ENCODE results near the gene DONSON. TPM values are rescaled to one million over a fixed set of nuclear protein-coding genes. Genes with fewer than 3 reads are reported as not detected.

Gene DONSON
- total RNA-seq, 2 experiments from 2014 or later = 36.8 to 41.5 TPM

DNA sequence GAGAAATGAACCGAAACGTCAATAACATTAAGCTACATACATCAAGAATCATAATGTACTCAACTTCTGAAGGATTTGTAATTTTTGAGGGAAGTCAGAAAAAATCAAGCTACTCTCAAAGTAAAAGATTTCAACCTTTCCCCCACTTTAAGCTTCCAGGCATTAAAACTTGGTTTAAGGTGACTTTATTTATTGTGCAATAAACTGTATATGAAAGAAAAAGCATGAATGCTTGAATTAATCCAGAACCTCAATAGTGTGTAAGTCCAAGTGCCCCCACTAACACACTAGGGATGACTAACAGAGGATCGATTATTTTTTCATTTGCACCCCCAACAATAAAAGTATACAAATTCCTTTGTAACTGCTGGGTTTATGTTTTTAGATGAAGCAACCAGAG, 57.5 kb downstream of the DONSON start:
- ChIA-PET POLR2A (interaction anchor here (0.7 to 1.1 kb wide), 2 partner anchors 18 to 25 kb away, joined by 3 to 4 read pairs; no protein-coding TSS in a partner anchor), CTCF (interaction anchor here (0.7 to 1.0 kb wide), 2 partner anchors 13 to 24 kb away, joined by 3 to 4 read pairs; no protein-coding TSS in a partner anchor)
- H3K36me3 Mint-ChIP-seq (ENCODE audit: low read depth) = peaks cover 67% of the 10 kb centered on the region
- ATAC-seq (no peak), DNase-seq (no peak)
- no peaks in the 10 kb centered on the region for H3K27me3 Mint-ChIP-seq
- no peak overlapping the region for H3K27ac Mint-ChIP-seq
- peaks cover 2% of the 10 kb centered on the region for H3K4me1 Mint-ChIP-seq (ENCODE audit: low read depth)
- no peaks in the 10 kb centered on the region for H3K9me3 Mint-ChIP-seq
- intact Hi-C loops (cut with micrococcal nuclease) = no loop called here
- TF ChIP-seq, protein P1, sequence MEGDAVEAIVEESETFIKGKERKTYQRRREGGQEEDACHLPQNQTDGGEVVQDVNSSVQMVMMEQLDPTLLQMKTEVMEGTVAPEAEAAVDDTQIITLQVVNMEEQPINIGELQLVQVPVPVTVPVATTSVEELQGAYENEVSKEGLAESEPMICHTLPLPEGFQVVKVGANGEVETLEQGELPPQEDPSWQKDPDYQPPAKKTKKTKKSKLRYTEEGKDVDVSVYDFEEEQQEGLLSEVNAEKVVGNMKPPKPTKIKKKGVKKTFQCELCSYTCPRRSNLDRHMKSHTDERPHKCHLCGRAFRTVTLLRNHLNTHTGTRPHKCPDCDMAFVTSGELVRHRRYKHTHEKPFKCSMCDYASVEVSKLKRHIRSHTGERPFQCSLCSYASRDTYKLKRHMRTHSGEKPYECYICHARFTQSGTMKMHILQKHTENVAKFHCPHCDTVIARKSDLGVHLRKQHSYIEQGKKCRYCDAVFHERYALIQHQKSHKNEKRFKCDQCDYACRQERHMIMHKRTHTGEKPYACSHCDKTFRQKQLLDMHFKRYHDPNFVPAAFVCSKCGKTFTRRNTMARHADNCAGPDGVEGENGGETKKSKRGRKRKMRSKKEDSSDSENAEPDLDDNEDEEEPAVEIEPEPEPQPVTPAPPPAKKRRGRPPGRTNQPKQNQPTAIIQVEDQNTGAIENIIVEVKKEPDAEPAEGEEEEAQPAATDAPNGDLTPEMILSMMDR (IDR thresholded peaks at IDR 0.05) = no peak
- no peak overlapping the region for H3K4me3 Mint-ChIP-seq

Other genes with a start within 250 kb of the DONSON start
- 1 to 10 TPM; 7.8 to 9.8 TPM for gene IFNGR2, start 185.3 kb downstream of the DONSON start, total RNA-seq
- 10 to 100 TPM; 14.4 to 15.2 TPM for gene TMEM50B, start 108.7 kb downstream of the DONSON start, total RNA-seq
- under 1 TPM; 0.22 to 0.56 TPM for gene DNAJC28, start 97.0 kb downstream of the DONSON start, total RNA-seq
- 100 to 1,000 TPM; 224 to 232 TPM for gene GART, start 46.6 kb downstream of the DONSON start, total RNA-seq
- 100 to 1,000 TPM; 267 to 276 TPM for gene SON, start 45.6 kb downstream of the DONSON start, total RNA-seq
- 10 to 100 TPM; 30.1 to 33.2 TPM for gene CRYZL1, start 53.1 kb upstream of the DONSON start, total RNA-seq
- gene ITSN1, start 53.8 kb upstream of the DONSON start, total RNA-seq = 1 to 10 TPM; 4.4 to 4.7 TPM